Hematopoietic multipotent progenitor cell treated with erythropoietin and hydrocortisone succinate and interleukin-3 and kit ligand, for 6 days (in vitro differentiated cells): Measurements from ENCODE around the gene CCDC102A.
"Not testable (repeated sequence)": the region's sequence is repeated elsewhere in the genome, so short reads cannot be mapped to it uniquely, and the experiment has no call there.

Source experiments
- DNase-seq: peaks from one replicate; pipeline ENCODE4 v3.0.0-alpha.2; 2015

Gene CCDC102A

GRCh38 chr16:57564571-57565270 lies 28.4 kb upstream of the CCDC102A start:
- no peak for DNase-seq

DNA sequence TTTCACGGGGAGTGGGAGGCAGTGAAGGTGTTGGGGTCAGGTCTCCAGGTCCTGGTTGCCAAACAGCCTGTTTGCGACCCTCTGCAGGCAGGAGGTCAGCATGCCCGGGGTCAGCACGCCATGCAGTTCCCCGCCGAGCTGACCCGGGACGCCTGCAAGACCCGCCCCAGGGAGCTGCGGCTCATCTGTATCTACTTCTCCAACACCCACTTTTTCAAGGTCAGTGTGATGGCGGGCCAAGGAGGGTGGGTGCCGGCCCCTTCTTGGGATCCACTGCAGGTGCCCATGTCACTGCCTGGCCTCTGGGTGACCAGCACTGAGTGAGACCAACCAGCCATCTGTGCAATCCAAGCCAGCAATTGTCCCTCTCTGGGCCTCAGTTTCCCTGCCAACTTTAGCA lies 27.4 kb upstream of the CCDC102A start:
- no peak for DNase-seq

DNA sequence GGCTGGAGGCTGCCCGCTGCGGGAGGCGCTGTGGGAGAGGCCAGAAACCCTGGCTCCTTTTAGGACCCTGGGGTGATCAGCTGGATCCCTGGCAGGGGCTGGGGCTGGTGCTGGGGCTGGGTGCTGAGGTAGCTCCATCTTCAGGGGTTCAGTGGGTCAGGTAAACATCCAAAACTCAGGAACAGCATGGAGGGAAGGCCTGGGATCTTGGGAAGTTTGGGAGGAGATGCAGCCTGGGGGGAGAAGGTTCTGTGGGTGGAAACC lies 27.0 kb upstream of the CCDC102A start:
- DNase-seq = no peak

DNA sequence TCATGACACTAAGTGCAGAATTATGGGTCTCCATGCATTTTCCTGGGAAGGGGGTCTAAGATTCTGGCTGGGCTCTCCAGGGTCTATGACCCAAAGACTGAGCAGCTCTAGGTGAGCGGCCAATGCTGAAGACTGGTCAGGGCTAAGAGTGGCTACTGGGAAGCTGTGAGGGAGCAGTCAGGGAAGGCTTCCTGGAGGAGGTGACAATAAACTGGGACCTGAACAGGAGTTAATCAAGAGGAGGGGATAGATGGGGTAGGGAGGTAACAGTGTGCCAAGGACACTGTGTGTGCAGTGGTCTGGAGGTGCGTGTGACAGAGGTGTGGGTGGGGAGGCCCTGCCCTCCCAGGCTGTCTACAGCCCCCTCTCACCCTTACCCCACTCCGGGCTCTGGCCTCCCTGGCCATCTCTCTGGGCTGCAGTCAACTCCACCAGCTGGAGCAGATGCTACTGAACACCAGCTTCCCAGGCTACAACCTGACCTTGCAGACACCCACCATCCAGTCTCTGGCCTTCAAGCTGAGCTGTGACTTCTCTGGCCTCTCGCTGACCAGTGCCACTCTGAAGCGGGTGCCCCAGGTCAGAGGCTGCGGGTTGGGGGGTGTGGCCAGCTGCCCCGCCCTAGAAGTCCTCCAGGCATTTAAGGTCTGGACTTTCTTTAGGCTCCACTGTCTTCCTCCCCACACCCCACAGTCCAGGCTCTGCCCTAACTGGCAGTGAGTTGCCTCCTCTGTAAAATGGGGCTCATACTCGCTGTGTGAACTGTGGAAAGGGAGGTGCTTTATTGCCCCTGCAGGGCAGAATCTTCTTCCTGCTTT lies 26.5 kb upstream of the CCDC102A start:
- no peak for DNase-seq

DNA sequence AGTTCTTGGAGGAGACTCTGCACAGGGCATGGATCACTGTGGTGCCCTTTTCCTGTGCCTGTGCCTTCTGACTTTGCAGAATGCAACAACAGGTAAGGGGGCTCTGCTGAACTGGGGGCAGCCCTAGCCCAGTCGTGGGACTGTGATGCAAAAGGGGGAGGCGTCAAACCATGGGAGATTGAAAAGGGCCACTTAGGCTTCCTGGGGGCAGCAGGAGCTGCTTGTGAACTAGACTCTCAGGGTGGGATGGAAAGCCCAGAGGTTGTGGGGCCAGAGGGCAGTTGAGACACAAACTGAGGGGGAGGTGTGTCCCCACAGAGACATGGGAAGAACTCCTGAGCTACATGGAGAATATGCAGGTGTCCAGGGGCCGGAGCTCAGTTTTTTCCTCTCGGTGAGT lies 25.7 kb upstream of the CCDC102A start:
- DNase-seq = no peak

- DNase-seq = no peak
These were observed 22.9 kb upstream of the CCDC102A start for GRCh38 chr16:57559072-57559790.

- DNase-seq = no peak
These were observed 20.7 kb upstream of the CCDC102A start for GRCh38 chr16:57556941-57557541.

- no peak for DNase-seq
These were observed 19.5 kb upstream of the CCDC102A start for GRCh38 chr16:57555831-57556230.

GRCh38 chr16:57551057-57551456 lies 14.7 kb upstream of the CCDC102A start:
- no peak for DNase-seq

DNA sequence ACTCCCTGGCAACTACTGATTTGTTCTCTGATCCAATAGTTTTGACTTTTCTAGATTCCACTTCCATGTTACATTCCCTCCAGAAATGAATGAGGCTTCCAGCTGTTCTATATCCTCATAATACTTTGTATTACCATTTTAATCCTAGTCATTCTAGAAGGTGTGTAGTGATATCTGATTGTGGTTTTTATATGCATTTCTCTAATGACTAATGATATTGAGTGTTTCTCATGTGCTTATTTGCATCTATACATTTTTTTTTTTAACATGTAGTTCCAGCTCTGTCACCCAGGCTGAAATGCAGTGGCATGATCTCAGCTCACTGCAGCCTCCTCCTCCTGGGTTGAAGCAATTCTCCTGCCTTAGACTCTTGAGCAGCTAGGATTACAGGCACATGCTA lies 13.4 kb upstream of the CCDC102A start:
- DNase-seq = no peak

DNA sequence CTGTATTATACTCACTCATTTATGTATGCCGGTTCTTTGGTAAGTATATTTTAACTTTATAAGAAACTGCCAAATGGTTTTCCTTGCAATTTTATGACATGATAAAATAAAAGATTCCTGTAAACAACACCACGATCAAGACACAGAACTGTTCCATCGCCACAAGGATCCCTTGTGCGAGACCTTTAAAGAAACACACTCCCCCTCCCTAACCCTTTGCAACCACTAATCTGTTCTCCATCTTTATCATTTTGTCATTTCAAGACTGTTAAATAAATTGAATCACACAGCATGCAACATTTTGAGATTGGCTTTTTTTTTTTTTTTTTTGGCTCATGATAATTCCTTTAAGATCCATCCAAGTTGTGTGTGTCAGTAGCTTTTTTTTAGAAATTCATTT lies 12.0 kb upstream of the CCDC102A start:
- no peak for DNase-seq

GRCh38 chr16:57547524-57547923 lies 11.2 kb upstream of the CCDC102A start:
- DNase-seq = not testable (repeated sequence)

DNA sequence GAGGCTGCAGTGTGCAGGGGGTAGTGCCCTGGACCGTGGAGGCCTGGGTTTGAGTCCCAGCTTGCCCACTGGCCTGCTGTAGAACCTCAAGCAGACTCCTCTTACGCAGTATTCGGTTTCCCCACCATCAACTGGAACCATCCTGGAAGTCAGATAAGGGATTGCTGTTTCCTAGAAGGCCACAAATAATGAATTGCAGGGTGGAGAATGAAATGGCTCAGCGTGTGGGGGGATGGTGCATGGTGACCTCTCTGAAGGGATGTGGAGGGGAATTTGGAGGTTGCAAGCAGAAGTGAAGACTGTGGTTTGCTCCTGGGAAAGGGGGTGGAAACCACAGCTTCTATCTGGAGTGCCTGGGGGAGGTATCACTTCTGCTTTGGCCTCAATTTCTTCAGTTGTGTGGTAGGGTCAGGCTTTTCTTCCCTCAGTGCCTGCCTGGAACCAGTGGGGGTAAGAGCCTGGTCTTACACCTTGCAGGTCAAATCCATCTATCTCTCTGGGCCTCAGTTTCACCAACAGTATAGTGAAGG lies 7.8 kb upstream of the CCDC102A start:
- DNase-seq = peak; percentile 80

DNA sequence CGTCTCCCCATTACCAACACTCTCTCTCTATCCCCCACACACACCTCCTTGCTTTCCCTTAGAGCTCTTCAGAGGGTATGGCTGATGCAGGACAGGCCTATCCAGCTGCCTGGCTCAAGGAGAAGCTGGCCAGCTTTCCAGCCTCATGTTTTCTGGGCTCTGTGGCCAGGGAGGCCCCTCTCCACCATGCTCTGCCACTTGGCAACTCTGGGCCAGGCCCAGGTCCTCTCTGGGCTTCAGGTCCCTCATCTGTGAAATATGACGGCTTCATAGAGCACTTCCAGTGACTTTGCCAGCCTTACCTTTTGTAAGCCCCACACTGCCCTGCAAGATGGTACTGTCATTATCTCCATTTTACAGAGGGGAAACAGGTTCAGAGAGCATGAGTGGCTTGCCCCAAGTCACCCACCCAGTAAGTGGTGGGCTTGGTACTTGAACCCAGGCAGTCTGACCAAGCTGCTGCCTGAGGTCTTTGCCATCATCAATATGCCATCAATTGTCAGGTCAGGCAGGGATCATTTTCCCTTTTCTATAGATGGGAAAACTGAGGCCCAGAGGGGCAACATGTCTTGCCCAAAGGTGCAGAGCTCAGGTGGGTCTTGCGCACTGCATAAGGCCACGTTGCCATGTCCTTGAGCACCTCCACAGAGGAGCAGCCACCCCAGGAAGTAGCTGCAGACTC lies 5.5 kb upstream of the CCDC102A start:
- no peak for DNase-seq

DNA sequence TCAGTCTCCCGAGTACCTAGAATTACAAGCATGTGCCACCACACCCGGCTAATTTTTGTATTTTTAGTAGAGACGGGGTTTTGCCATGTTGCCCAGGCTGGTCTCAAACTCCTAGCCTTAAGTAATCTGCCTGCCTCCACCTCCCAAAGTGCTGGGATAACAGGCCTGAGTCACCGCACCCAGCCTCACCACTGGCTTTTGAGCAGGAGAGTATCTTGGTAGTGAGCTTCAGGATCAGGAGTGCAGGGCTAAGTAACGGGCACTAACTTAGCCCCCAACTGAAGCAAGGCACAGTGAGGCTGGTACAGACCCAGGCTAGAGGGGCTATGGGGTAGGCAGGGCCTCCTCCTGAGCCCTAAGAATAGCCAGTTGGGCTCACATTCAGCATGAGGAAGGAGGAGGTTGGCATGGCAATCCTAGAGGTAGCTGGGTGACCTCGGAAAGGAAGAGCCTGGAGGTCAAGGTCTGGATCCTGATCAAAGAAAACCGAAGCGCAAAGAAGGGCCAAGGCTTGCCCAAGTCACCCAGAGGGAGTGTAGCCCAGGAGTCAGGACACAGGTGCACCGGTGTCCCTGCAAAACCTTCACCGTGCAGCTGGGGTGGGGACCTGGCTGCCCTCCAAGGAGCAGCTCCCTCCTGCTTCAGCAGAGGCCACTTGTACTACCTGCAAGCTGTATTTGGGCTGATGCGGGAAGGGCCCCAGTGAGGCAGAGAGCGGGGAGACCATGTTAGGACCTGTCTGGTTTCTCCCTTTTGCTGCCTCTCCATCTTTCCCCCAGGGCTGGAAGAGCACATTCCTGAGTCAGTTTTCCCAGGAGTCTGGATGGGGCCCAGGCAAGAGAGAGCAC lies 4.8 kb upstream of the CCDC102A start:
- DNase-seq = no peak

GRCh38 chr16:57540387-57540786 lies 4.0 kb upstream of the CCDC102A start:
- no peak for DNase-seq

GRCh38 chr16:57539072-57539796 lies 2.9 kb upstream of the CCDC102A start:
- no peak for DNase-seq

DNA sequence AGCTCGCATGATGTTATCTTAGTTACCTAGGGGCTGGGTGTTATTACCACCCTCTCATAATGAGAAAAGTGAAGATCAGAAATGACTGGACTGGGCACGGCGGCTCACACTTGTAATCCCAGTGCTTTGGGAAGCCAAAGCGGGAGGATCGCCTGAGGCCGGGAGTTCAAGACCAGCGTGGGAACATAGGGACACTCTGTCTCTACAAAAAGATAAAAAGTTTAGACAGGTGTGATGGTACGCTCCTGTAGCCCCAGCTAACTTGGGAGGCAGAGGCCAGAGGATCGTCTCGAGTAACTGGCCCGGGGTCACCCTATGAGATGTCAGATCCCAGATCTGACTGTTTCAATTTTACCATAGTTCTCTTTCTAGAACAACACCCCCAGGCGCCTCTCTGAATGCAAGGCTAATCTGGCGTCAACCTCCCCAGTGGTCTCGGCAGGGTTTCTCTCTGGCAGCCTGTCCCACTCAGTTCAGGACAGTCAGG lies 1.9 kb upstream of the CCDC102A start:
- DNase-seq = no peak

DNA sequence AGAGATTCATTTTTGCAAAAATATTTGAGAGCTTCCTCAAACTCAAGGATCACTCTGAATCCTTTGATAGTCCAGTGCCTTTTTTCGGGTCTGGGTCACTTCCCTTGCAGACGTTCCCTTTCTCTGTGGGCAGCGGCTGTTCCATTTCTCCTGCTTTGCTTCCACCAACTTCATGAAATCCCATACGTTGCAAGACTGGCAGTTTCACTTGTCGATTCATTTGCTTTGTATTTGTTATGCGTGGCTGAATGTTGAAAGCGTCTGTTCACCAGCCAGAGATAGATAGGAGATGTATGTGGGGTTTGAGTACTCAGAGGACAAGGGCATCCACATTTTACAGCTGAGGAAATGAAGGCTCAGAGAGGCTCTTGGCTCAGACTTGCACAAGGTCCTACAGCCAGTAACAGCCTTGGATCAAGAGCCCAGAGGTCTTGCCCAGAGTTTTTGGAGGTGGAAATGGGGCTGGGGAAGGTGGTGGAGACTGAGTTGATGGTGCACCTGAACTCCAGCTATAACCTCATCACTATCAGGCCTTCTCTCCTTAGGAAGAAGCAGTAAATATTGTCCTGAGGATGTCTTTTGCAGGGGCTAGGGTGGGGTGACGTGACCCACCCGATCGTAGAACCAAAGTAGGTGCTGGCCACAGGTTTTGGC lies 1.3 kb upstream of the CCDC102A start:
- DNase-seq = no peak

DNA sequence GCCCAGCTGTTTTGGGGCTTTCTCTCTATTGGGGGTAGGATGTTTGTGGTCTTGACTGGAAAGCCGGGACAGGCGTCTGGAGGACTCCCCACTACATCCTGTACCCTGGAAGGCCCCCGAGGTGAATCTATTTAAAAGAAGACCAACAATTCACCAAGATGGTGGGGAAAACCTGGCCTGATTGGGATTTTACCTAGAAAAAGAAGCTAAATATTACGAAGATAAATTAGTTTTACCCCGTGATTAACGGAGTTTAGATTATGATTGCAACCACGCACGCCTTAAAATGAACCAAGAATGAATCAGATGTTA lies 779 bp upstream of the CCDC102A start:
- DNase-seq = no peak
